Suppressor macrophage treated with lipopolysaccharide for 4 hours (primary cell): ENCODE measurements around the gene P2RX1.

Experiments
- DNase-seq: peaks from one replicate; pipeline ENCODE4 v3.0.0-alpha.2; 2020

Gene P2RX1

GRCh38 chr17:3923466-3924190, 7.4 kb upstream of the P2RX1 start:
- no peak for DNase-seq

DNA sequence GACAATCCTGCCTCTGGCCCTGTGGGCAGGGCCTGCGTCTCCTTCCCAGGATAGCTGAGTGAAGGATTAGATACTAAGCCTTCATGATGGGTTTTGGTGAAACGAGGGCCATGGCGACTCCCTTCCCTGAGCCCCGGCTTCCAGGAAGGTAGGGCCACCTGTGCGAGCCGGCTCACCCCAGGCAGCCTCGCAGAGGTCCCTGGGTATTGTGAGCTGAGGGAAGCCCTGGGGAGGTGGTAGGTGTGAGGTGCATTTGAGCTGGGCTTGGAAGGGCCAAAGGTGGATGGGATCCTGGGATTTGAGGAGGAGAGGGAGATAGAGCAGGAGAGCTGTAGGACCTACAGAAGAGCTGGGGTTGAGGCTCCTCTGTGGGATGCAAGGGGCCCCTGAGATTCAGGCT, 6.5 kb upstream of the P2RX1 start:
- no peak for DNase-seq

- no peak for DNase-seq
Measured at GRCh38 chr17:3921502-3922319, 5.4 kb upstream of the P2RX1 start.

DNA sequence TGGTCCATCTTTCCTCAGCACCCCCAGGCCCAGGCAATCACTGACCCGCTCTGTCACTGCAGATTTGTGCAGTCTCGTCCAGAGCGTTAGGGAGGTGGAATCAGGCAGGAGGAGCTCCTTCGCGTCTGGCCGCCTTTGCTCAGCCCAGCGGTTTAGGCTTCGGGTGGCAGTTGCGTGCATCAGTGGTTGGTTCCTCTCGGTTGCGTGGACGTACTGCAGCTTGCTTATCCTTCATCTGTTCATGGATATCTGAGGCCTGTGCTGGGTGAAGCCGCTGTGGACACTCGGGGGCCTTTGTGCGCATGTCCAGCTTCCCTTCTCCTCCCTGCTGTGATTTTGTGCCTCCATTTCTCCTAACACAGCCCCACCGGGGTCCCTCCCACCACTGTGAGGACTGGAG, 4.7 kb upstream of the P2RX1 start:
- no peak for DNase-seq

DNA sequence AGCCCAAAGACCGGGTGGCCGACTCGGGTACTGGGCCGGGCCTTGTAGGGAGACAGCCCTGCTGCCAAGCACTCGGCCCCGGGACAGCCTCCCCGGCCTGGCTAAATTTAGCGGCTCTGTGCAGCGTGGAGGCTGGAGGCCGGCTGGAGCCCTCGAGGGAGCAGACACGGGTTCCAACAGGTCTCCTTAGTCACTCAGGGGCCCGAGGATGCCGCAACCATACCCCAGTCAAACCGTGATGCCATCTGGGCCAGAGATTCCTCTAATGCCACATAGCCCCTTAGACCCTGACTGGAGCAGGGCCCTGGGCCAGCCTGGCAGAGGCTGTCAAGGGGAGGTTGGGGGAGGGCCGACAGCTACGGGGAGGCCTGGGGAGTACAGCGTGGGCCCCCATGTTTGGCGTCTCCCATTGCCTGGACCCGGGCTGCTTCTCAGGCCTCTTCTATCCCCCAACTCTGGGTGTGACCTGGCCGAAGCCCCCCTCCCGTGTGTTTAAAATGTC, 2.9 kb upstream of the P2RX1 start:
- DNase-seq, result no peak

DNA sequence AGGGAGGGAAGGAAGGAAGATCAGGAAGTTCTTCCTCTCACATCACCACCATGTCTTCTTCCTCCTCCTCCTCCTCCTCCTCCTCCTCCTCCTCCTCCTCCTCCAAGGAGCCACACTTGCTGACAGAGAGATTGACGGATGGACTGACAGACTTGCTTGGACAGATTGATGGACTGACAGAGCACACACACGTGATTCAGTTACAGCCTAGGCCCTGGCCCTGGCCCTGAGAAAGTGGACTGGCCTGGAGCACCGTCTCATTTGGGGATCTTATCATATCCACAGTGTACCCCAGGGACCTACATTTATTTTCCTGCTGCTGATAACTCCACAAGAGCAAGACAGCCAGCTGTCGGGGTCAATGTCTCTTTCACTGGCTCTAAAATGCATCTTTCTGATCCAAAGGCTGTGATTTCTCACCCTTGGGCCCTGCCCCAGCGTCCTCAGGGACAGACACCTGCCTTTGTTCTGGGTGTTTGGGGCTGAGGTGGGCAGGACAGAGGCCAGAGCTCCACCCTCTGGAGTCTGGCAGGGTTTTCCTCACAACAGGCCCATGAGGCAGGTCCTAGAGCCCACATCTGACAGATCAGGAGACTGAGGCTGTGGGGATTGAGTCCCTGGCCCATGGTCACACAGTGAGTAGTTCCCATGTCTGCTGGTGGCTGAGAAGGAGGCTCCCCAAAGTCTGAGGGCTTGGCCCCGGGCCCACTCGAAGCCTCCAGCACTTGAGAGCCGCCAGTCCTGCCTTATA, 2.3 kb upstream of the P2RX1 start:
- DNase-seq, result no peak

GRCh38 chr17:3917391-3917931, 1.2 kb upstream of the P2RX1 start:
- no peak for DNase-seq

- DNase-seq, result no peak
Measured at GRCh38 chr17:3916825-3917224, 560 bp upstream of the P2RX1 start.

- peak; percentile 43 for DNase-seq
Measured at GRCh38 chr17:3915581-3915994, 677 bp downstream of the P2RX1 start.

GRCh38 chr17:3914312-3914670, 2.0 kb downstream of the P2RX1 start:
- DNase-seq, result no peak

- DNase-seq, result peak; percentile 88
Measured at GRCh38 chr17:3913531-3914311, 2.5 kb downstream of the P2RX1 start.

- no peak for DNase-seq
Measured at GRCh38 chr17:3912827-3913226, 3.4 kb downstream of the P2RX1 start.

DNA sequence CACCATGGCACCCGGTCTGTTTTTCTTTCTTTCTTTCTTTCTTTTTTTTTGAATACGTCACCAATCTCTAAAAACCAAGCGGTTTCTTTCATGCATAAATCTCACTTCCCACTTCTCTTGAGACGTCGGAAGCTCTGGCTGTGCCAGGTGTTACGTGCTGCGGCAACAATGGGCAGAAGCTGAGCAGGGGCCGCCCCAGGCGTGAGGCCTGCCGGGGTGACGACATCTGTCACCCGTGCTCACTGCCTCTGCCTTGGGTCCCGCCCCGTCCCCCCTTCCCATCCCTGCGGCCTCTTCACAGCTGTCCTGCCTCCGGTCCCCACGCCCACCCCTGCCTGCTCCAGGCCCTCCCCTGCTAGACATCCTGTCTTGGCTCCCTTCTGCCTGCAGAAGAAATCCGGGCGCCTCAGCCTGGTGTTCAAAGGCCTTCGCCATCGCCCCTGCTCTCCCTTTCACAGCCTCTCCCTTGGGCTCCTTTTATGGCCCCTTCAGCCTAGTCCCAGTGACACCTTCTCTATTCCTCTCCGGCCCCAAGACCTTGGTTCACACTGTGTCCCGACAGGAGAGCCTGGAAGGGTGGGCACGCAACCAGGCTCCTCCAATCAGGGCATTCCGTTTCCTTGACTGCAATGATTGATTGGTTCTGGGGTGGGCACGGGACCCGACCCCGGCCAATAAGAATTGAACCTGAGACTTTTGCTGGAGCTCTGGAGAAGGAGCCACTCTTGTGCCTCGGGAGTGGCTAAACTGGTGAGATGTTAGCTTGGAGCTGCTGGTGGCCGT, 4.8 kb downstream of the P2RX1 start:
- DNase-seq, result peak; percentile 62

GRCh38 chr17:3910420-3911270, 5.6 kb downstream of the P2RX1 start:
- no peak for DNase-seq

DNA sequence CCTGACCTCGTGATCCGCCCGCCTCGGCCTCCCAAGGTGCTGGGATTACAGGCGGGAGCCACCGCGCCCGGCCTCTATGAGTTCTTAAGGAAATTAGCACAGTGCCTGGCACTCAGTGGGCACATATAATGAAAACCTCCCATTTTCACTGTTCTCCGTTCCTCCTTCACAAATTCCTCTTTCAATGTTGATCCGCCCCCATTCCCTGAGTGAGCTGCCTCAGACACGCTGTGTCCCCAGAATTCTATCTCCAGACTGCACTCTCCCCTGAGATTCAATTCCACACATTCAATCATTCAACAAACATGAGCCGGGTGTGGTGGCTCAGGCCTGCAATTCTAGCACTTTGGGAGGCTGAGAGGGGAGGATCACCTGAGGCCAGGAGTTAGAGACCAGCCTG, 7.0 kb downstream of the P2RX1 start:
- no peak for DNase-seq

- DNase-seq, result no peak
Measured at GRCh38 chr17:3907483-3908216, 8.6 kb downstream of the P2RX1 start.

DNA sequence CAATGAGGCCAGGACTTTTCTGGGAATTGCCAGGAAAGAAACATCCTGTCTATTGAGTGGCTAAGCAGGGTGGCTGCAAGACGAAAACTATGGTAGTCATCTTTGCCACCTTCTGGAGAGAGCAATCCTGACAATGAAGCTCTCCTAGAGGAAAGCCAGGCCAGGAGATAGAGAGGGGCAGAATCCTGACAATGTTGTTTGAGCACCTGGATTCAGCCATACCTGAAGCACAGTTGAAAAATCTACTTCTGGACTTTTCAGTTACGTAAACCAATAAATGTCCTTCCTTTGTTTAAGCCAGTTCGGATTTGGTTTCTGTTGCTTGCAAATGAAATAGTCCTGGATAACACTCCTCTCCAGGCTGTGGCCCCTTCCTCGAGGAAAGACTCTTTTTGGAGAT, 9.4 kb downstream of the P2RX1 start:
- no peak for DNase-seq

DNA sequence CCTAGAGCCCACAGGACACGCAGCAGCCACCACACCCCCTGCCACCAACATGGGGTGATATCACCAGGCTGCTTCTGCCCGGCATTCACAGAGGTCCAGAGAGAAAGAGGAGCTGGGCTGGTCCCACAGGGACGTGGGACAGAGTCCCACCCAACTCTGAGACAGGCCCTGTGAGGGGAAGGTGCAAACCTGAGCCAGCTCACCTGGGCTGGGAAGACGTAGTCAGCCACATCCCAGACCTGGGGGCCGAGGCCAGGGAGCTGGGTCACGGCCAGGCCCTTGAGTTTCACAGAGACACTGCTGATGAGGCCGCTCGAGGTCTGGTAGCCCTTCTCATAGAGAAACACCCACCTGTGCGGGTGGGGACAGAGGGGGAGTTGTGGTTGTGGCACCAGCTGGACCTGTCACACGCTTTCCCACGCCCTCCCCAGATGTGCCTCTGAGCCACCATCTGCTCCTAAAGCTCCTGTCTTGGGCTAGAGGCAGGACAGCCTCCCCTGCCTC, 11.2 kb downstream of the P2RX1 start:
- no peak for DNase-seq

DNA sequence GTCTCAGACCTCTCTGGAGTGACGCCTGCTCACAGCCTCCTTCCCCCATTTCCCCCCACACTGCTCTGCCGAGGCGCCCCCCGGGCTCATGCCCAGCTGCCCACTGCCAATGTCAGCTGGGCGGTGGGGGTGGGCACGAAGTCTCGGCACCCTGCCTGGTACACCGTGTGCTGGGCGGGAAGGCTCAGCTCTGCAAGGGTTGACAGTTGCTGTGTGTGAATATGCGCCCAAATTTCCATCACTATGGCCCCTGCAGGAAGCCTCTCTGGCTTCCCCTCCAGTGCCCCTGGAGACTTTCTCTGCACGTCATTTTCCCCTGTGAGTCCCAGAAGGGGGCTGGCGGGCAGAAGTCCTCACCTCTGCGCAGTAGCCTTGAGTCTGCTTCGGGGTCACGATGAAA, 11.8 kb downstream of the P2RX1 start:
- DNase-seq, result no peak

- DNase-seq, result no peak
Measured at GRCh38 chr17:3903881-3904290, 12.4 kb downstream of the P2RX1 start.
